ENCODE data around the gene FAM25G. TPM values are rescaled to one million over a fixed set of nuclear protein-coding genes. Genes with fewer than 3 reads are reported as not detected.
"Not testable (repeated sequence)": the region's sequence is repeated elsewhere in the genome, so short reads cannot be mapped to it uniquely, and the experiment has no call there.

FAM25G gene
- total RNA-seq, 2 experiments from 2014 or later, result not detected

DNA sequence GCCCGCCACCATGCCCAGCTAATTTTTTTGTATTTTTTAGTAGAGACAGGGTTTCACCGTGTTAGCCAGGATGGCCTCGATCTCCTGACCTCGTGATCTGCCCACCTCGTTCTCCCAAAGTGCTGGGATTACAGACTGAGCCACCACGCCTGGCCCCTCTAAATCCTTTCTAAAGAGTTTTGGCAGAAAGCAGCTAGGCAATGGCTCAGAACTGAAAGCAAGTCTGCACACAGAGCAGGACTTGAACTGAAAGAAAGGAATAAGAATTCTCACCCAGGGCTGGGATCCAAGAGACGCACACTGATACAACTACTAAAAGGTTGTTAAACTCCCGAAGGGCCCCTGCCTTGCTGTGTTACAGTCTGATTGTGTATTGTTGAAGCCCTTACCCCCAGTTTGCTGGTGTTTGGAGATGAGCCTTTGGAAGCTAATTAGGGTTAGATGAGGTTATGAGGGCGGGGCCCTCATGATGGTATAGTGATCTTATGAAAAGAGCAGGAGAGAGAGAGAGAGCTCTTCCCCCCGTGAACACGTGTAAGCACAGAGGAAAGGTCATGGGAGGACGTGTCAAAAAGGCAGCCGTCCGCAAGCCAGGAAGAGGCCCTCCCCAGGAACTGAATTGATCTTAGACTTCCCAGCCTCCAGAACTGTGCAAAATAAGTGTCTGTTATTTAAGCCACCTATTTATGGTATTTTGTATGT is 26.1 kb downstream of the FAM25G start:
- CTCF ChIA-PET, POLR2A ChIA-PET: not testable (repeated sequence)

DNA sequence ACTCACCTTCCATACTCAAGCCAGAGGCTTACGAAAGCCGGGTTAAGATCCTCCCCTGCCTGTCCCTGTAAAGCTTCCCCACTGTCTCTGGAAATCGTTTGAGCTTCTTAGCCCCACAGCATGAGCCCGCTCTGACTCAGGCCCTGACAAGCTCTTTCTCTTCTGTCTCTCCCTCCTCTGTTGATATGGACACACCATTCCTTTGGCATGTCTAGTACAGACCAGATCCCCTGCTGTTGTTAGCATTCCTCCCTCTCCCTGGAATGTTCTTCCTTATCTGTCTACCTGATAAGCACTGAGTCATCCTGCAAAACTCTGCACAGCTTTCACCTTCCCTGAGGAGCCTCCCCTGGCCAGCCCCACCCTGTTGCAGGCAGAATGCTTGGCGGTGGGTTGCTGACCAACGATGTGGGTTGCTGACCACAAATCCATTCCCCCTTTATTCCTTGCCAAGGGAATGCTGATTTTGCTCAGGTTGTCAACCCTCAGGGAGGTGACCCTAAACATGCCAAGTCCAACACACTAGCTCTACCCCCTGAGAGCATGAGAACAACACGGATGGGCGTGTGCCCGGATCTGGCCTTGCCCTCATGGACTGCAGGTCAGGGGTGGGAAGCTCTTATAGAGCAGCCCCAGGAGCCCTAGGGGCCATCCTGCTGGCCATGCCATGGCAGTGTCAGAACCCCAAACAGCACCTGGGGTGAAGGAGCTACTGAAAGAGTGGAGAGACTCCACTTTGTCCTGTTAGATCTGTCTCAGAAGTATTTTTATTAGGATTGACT is 28.7 kb downstream of the FAM25G start:
- CTCF ChIA-PET, POLR2A ChIA-PET: not testable (repeated sequence)

DNA sequence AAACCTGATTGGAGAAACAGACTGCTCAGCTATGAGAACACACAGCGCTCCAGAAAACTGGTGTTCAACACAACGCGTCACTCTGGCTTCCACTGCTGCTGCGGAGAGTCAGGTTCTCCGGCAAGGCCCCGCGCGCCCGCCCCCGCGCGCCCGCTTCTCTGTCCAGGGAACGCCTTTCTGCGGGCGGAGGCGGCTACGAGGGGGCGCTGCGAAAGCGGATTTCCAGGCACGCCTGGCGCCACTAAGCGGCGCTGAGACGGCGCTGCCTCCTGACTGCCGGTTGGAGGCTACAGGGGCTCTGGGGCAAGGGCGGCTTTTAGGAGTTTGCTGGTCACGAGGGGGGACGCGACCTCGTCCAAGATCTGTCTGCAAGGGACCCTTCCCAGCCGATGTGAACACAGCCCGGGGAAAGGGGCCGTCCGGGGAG is 30.2 kb downstream of the FAM25G start:
- POLR2A ChIA-PET, CTCF ChIA-PET: not testable (repeated sequence)

DNA sequence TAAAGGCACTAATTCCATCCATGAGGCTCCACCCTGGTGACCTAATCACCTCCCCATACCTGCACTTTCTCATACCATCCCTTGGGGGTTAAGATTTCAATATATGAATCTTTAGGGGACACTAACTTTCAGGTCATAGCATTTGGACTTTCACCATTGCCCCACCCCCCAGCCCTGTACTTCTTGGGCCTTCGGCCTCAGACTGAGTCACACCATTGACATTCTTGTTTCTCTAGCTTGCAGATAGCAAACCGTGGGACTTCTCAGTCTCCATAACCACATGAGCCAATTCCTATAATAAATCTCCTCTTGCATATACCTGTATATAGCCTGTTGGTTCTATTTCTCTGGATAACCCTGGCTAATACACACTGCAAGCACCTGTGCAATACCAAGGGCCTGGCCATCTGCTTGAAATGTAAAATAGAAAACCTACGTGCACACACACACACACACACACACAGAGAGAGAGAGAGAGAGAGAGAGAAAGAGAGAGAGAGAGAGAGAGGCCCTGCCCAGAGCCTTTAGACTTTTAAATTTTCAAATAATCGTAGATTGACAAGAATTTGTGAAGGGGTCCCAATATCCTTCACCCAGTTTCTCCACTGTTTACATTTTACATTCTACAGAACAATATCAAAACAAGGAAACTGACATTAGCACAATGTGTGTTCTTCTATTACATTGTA is 32.9 kb downstream of the FAM25G start:
- CTCF ChIA-PET, result no interaction called here

DNA sequence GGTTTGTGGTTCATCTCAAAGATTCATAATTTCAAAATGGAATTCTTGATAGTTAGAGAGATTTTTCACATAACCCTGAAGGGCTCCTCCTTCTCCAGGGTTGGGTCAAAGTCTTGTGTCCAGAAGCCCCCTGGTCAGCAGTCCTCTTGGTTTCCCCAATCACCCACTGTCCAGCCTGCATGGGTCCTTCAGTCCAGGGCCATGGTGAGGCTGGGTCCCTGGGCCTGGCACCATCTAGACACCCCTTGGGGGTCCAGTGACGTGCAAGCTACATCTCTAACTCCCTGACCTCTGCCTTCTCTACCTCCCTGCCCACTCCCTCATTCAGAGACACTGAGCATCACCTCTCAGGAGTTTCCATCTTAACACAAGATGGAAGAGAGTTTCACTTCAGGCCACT is 33.7 kb downstream of the FAM25G start:
- ChIA-PET CTCF (no interaction called here), POLR2A (no interaction called here)

More for the DNA sequence above, 32.9 kb downstream of the FAM25G start:
- POLR2A ChIA-PET, result no interaction called here

DNA sequence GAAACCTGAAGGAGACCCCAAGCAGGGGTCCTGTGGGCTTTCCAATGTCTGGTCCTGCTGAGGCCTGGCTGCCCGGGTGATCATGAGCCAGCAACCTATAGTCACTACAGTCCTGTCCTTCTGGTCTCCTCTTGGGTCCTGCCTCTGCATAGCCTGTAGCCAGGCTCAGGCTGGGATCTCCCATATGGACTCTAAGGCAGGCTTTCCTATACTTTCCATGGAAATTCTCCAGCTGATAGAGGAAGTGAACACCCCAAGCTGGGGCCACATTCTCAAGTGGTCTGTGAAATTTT is 34.0 kb downstream of the FAM25G start:
- ChIA-PET CTCF (no interaction called here), POLR2A (no interaction called here)

DNA sequence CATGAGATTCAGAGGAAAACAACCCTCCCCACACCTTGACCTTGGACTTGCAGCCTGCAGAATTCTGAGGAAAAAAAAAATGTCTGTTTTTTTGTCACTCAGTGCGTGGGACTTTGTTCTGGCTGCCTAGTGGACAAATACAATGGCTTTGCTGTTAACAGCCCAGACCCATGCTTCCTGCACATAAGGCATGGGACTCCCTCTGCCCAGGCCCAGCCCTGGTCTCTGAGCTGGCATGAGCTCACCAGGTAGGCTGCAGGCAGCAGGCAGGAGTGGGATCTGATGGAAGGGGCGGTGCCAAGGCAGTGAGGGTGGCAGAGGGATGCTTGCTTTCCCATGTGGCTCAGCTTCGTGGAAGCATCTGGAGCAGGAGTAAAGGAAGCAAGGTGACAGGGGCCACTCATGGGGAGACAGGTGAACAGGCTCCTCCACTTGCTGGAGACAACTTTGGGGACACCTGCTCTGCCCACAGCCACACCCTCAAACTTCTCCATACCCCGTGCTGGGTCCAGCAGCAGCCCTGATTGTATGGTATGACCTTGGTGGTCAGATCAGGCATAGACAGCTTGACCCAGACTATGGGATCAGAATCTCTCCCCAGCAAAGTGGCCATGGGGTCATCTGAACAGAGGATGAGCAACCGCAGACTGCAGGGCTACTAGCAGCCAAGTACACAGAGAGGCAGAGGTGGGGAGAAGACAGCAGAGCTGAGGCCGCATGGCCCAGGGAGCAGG is 34.5 kb downstream of the FAM25G start:
- CTCF ChIA-PET, result no interaction called here
- POLR2A ChIA-PET, result no interaction called here

DNA sequence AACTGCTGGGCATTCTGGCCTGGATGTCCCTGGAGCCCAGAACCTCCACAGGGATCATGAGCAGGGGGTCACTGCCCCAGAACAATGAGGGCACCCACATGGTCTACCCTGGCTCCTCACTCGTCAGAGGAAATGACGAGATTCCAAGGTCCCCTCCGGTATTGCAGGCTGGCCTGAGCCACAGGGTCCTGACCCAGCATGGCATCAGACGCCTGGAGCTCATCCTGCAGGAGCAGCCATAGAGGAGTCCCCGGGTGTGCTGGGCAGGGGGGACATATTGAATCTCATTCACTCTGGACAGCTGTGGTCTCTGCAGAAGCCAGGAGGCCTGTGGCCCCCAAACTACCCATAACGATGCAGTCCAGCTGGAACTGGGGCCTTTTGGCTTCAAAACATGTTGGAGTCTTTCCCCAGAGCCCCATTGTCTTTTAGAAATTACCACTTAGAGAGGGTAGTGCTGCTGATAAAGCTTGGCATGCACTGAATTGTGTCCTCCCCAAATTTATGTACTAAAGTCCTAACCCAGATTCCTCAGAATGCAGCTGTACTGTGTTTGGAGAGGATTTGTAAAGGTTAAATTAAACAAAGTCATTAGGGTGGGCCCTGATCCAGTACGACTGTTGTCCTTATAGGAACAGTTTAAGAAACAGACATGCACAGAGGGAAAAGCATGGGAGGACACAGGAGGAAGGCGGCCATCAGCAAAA is 35.3 kb downstream of the FAM25G start:
- CTCF ChIA-PET, result no interaction called here
- POLR2A ChIA-PET, result no interaction called here

DNA sequence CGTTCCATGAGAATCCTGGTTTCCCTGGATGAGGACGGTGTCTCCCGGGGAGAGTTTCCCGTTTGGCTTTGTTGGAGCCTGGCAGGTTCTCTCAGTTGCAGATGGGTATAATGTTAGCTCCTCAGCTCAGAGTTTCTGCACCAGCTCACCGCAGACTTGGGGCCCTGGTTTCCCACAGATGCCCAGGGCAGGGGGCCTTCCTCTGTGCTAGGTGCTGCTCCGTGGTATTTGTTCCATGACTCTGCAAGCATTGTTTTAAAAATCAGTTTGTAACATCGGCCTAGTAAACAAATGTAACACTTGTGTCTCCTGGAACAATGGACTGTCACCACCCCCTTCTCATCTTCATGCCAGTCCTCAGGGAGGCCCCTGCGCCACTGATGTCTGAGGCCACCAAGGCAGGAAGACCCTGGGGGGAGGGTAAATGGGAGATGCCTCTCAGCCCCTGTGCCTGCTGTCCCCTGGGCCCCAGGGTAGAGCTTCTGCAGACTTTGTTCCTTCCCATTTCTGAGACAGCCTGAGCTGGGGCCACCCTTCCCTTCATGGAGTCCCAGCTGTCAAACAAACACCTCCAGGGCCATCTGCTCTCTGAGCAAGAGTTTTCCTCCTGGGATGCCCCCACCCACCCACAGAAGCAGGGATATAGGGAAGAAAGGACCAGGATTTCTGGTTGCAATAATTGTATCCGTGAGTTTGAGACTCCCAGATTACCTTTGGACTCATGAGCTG is 36.0 kb downstream of the FAM25G start:
- CTCF ChIA-PET, result not testable (repeated sequence)

DNA sequence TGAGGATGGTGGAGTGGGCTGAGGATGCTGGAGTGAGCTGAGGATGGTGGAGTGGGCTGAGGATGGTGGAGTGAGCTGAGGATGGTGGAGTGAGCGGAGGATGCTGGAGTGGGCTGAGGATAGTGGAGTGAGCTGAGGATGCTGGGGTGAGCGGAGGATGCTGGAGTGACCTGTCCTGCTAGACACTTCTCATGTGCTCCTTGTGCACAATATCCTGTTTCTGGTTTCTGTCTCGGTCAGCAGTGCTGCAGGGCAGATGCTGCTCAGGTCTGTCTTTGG is 36.8 kb downstream of the FAM25G start:
- POLR2A ChIA-PET, result no interaction called here

More for the DNA sequence above, 36.0 kb downstream of the FAM25G start:
- POLR2A ChIA-PET, result not testable (repeated sequence)

DNA sequence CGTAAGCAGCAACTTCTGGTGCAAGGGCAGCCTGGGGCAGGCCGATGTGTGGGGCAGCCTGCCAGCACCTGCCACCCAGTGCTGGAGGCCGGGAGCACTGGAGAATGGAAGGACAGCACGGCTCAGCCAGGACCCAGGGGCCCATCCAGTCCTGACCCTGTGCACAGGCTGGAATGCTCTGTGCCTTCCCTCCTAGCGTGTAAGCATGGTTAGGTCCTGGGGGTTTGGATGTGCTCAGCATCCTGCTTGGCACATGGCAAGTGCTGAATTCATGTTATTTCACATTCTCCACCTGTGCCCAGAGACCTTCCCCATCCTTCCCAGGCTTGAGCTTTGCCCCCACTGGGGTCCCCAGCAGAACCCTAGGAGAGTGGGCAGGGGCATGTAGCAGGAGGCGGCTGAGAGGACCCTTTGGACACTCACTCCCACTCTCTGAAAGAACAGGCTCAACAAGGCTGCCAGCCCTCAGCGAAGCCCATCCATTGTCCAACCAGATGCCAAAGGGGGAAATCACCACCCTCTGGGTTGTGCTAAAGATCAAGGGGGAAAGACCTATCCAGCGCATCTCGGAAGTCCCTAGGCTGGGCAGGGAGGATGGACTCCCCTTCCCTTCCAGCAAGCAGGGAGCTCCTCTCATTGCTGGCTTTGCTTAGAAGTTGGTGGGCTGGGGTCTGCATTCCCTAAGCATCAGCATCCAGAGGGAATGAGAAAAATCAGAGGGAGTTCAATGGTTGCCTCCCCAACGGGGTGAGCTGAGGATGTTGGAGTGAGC is 37.3 kb downstream of the FAM25G start:
- ChIA-PET CTCF (no interaction called here), POLR2A (interaction anchor here (0.5 kb wide), 1 partner anchor 17 kb away, joined by 4 read pairs; no protein-coding TSS in a partner anchor)

More for the DNA sequence above, 36.8 kb downstream of the FAM25G start:
- CTCF ChIA-PET, result no interaction called here

DNA sequence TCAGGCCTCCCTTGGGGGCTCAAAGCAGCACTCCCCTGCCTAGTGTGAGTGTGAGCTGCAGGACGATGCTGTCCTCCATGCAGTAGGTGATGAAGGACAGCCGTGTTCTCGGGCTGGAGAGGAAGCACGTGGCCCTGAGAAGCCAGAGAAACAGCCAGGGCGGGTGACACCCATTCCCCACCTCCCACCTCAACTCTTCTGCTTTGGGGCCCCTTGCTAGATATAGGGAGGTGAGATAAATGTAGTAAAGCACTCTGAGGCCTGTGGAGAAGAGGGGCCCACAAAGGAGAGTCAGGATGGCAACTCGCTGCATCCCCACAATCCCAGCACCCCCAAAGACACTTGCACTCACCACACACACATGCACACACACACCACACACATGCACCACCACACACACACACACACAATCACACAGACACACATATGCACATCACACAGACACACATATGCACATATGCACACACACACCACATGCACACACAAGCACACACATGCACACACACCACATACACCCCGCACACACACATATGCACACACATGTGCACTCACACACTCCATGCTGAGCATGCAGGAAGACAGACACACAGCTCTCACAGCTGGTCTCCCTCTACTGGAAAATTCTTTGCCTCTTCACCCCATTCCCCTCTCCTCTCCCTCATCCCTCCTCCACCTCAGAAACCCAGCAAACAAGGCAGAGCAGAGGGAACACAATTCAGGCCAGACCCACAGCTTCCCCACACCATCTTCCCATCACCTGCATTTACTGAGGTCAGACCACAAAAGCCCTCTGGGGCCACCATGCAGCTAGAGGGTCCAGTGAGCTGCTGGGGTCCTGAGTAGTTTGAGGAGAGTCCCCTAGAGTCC is 38.1 kb downstream of the FAM25G start:
- ChIA-PET CTCF (no interaction called here), POLR2A (interaction anchor here (0.5 kb wide), 1 partner anchor 16 kb away, joined by 4 read pairs; no protein-coding TSS in a partner anchor)

DNA sequence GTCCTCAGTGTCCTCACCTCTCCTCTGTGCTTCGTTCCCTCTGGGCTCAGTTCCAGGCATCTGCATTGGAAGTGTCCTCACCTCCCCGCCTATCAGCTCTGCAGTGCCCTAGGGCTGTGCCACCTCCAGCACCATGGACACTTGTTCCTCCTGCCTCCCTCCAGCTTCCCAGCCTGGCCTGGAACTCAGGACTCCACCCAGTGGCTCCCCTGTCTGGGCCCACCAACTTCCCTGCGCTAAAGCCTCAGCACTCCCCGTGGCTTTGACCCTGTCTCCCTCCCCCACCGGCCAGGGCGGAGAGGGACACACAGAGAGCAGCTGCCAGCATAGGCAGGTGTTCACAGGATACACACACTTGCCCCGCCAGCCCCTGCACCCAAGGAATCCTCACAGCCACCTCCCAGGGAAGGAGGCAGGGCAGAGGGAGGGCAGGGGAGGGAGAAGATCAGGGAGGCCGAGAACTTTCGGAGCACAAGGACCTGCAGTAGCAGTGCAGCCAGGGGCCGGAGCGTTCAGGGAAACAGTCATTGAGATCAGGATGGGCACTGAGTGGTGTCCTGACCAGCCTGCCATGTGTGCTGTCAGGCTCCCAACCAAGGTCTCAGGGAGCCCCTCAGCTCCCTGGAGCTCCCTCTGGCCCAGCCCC is 38.9 kb downstream of the FAM25G start:
- POLR2A ChIA-PET, result no interaction called here
- CTCF ChIA-PET, result no interaction called here

DNA sequence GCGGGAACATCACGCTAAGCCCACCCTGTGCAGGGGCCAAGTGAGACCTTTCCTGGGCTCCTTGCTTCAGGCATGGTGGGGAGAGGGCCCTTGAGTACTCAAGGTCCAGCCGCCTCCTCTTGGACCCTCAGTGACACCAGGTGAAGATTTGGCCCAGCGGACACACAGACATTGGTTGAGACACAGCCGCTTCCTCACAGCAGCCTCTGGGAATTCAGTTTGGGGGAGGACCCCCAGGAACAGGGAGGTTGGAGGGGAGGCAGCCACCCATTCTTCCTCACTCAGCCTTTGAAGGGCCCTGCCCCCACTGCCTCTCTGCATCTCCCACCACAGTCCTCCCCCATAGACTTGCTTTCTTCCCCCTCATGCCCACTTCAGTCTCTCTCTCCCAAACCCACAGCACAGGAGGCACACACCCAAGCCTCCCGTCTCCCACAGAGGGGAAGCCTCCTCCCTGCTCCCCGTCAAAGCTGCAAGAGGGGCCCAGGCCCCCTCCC is 39.5 kb downstream of the FAM25G start:
- CTCF ChIA-PET, result no interaction called here
- POLR2A ChIA-PET, result no interaction called here

DNA sequence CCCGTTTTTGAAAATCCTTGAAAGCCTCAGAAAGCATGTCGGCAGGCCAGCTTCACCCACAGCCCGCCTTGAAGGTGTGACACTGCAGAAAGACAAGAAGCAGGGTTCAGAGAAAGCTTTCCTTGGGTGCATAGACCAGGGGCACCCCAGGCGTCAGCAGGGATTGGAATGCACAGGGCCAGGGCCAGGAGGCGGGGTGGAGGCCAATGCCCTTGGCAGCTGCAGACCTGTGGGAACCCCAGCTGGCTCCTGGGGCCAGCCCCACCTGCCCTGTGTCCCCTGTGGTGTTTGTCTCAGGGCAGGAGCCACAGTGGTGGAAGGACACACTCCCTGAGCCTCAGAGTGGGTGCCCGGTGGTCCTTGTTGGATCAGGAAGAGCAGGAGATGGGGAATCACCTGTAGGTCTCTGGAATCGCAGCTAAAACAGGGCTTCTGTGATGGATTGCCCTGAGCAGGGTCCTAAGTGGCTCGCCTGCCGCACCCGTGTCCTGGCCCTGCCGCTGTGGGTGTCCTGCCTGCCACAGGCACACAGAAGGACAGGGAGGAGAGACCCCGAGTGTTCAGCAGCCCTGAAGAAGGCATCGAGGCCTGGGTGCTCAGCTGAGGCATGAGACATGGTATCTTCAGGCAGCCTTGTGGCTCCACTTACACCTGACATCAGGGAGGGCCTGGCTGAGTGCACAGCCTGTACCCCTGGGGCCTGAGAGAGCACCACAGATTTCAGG is 40.1 kb downstream of the FAM25G start:
- ChIA-PET CTCF (no interaction called here), POLR2A (no interaction called here)

DNA sequence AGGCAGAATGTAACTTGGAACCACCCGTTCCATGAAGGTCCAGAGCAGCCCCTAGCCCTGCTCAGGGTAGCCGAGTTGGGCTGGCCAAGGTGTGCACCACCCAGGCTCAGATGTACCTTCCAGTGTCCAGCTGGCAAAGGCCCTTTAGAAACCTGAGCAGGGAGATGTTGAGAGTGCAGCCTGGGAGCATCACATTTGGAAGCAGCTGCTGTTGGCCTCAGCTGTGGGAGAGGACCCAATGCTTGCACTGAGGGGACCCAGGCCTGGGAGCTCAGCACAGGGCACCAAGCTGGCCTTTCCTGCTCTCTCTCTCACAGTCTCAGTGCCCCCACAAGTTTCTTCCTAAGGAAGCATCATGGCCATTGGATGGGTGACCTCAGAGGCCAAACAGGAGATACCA is 41.1 kb downstream of the FAM25G start:
- POLR2A ChIA-PET, result no interaction called here
- CTCF ChIA-PET, result no interaction called here

DNA sequence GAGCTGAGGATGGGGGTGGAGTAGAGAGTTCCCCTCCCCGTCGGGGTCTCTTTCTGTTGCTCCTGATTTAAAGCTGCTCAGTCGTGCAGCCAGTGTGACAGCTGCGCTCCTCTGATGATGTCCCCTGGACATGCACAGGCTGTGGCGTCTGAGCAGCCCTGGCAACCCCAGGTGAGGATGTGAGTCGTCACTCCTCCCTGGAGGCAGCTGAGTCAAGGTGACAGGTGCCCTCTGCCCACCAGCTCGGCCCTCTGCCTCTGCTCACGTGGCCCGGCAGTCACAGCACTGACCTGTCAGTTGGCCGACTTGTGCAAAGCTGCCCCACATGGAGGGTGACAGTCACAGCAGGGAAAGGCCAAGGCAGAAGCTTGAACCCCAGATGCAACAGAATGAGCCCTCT is 41.5 kb downstream of the FAM25G start:
- ChIA-PET POLR2A (no interaction called here), CTCF (no interaction called here)

Measured in activated CD8-positive, alpha-beta memory T cell treated with anti-CD3 and anti-CD28 coated beads for 36 hours (primary cell).